ENCODE results near the gene COBLL1. TPM values are rescaled to one million over a fixed set of nuclear protein-coding genes. Genes with fewer than 3 reads are reported as not detected.

Gene COBLL1
- polyA plus RNA-seq, 3 donors: 101 to 154 (median 115) TPM

Other genes with a start within 250 kb of the COBLL1 start
- gene GRB14, start 220.3 kb downstream of the COBLL1 start, polyA plus RNA-seq (ENCODE audit: insufficient read length in 3 of 3): 10 to 100 TPM; 43.9 to 67.0 (median 64.2) TPM
- gene SLC38A11, start 113.7 kb upstream of the COBLL1 start, polyA plus RNA-seq (ENCODE audit: insufficient read length in 3 of 3): 10 to 100 TPM in 2 of 3 donors, 1 to 10 TPM in 1; 3.8 to 21.5 (median 15.4) TPM